ENCODE data around the gene SNX13.

Gene SNX13

GRCh38 chr7:17940302-17940883 lies at the start of gene SNX13:
TSS of gene SNX13 (minus strand) at chr7:17940494. CDS start at chr7:17940295, 199 bp downstream.
- peak; percentile 96 for TF ChIP-seq POLR2A (IDR thresholded peaks at IDR 0.05; ENCODE audit: low read depth, low read length)
- peak; percentile 52 for FAIRE-seq
- peak; percentile 92 for DNase-seq (ENCODE audit: insufficient read length, low spot score)

DNA sequence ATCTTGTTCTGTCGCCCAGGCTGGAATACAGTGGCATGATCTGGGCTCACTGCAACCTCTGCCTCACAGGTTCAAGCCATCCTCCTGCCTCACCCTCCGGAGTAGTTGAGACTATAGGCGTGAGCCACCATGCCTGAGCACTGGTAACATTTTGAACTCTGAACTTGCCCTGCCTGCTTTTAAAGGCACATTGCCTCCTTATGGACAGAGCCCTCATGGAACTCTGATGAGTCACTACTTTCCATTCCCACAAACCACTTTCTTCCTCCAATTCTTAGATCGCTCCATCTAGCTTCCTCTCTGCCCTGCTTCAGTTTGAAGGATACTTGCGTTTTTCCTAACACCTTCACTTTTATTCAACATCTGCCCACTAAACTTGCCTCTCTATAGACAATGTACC lies 49.3 kb upstream of the SNX13 start:
- peak; percentile 15 for DNase-seq (ENCODE audit: insufficient read length, low spot score)
- FAIRE-seq, result no peak
- TF ChIP-seq POLR2A (IDR thresholded peaks at IDR 0.05; ENCODE audit: low read depth, low read length), result no peak

DNA sequence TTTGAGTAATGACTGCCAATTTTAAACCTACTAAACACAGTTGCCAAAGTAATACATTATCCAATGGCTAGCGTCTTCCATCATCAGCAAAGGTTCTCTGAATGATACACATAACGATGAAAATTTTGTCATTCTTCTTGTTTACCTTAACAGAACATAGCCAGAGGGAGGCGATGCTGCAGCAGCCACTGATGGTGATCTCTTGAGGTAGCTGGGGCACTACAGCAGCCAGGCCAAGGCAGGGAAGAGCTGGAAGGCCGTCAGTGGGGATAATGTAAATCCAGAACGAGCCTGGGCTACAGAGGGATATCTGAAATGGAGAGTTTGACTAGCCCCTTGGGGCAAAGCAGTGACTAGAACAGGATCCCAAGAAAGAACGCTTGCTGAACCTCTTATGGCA lies 48.6 kb upstream of the SNX13 start:
- FAIRE-seq (no peak), DNase-seq (ENCODE audit: insufficient read length, low spot score) (no peak)
- TF ChIP-seq POLR2A (IDR thresholded peaks at IDR 0.05; ENCODE audit: low read depth, low read length), result no peak

- no peak for TF ChIP-seq POLR2A (IDR thresholded peaks at IDR 0.05; ENCODE audit: low read depth, low read length)
- no peak for FAIRE-seq
Measured at GRCh38 chr7:17988141-17988540, 47.8 kb upstream of the SNX13 start.

GRCh38 chr7:17986851-17987250 lies 46.6 kb upstream of the SNX13 start:
- DNase-seq (ENCODE audit: insufficient read length, low spot score) (peak; percentile 53), FAIRE-seq (peak; percentile 91)
- TF ChIP-seq POLR2A (IDR thresholded peaks at IDR 0.05; ENCODE audit: low read depth, low read length), result no peak

More at GRCh38 chr7:17988141-17988540, 47.8 kb upstream of the SNX13 start:
- no peak for DNase-seq (ENCODE audit: insufficient read length, low spot score)

DNA sequence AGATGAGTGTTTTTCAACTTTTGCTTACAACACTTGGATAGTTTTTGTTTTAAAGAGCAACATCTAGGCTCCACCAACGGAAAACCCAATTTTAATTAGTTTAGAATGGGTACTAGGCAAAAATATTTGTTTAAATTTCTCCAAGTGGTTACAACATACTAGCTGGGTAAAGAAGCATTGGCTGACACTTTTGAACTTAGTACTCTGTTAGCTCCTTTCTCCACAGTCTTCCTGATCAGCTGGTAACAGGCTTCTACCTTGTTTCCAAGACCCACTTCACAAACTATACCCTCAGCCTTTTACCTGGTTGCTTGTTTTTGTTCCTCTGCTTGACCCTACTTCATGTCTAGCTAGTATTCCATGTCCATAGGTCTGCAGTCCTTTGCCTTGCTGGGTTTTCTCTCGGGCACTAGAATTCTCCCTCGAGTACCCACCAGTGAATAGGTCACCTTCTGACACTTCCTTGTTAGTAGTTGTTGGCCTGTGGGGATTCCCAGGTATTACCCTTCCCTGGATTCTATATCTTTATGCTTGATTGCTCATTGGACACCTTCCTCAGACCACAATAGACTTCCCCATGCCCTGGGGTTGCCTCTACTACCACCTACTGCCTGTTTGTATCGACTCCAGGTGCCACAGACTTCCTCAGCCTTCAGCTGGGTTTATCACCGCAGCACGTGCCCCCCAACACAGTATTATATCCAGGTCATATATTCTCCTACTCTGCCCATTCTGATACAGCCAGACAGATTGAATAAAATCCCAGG lies 45.4 kb upstream of the SNX13 start:
- no peak for DNase-seq (ENCODE audit: insufficient read length, low spot score)
- TF ChIP-seq POLR2A (IDR thresholded peaks at IDR 0.05; ENCODE audit: low read depth, low read length), result no peak
- no peak for FAIRE-seq

DNA sequence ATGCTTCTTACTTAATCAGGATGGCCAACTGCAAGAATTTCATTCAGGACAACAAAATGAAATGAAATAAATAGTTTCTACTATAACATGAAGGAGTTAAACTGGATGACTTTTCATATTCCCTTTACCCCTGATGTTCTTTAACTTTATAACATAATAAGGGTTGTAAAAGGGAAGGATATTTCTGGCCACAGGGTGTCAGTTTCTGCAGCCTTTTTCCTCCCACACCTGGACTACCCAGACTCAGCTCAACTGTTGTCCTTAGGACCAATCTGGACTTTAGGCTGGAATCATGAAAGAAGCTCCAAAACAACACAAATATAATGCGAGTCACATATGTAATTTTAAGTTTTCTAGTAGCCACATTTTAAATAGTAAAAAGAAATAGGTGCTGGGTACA lies 44.0 kb upstream of the SNX13 start:
- DNase-seq (ENCODE audit: insufficient read length, low spot score), result no peak
- FAIRE-seq, result no peak

GRCh38 chr7:17983221-17984062 lies 43.1 kb upstream of the SNX13 start:
- FAIRE-seq (no peak), DNase-seq (ENCODE audit: insufficient read length, low spot score) (no peak)
- no peak for TF ChIP-seq POLR2A (IDR thresholded peaks at IDR 0.05; ENCODE audit: low read depth, low read length)

More for the DNA sequence above, 44.0 kb upstream of the SNX13 start:
- no peak for TF ChIP-seq POLR2A (IDR thresholded peaks at IDR 0.05; ENCODE audit: low read depth, low read length)

DNA sequence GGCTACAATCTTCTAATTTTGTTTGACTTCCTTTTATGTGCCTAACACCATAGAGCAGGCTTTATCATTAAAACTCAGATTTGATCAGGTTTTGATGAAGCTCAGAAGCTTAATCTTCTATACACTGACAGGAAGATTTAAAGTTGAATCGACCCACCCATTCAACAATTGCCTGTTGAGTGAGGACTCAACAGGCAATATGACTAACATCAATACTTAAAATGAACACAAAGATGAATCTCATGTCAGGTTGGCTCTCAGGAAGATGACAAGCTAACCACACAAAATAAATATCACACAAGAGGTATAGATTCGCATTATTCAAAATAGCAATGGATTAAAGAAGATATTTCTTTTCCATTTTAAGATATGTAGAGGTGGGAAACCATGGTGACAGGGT lies 36.7 kb upstream of the SNX13 start:
- DNase-seq (ENCODE audit: insufficient read length, low spot score) (no peak), FAIRE-seq (no peak)
- TF ChIP-seq POLR2A (IDR thresholded peaks at IDR 0.05; ENCODE audit: low read depth, low read length), result no peak

DNA sequence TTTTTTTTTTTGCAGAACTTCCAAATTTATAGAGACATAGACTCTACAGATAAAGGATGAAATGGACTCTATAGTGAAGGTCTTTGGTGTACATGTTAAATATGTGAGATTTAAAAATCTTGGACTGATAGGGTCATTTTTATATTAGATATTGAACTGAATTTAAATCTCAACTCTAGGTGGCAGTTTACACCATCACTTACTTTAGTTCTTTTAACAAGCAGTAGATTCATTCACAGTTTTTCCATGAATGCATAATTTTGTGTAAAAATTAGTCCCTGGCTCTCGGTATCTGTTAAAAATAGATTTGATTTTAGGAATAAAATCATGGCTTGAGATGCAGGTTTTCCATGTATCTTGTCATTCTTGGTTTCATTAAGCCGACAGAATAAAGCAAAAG lies 31.1 kb upstream of the SNX13 start:
- TF ChIP-seq POLR2A (IDR thresholded peaks at IDR 0.05; ENCODE audit: low read depth, low read length), result no peak
- DNase-seq (ENCODE audit: insufficient read length, low spot score), result no peak
- no peak for FAIRE-seq

GRCh38 chr7:17968791-17969715 lies 28.8 kb upstream of the SNX13 start:
- no peak for TF ChIP-seq POLR2A (IDR thresholded peaks at IDR 0.05; ENCODE audit: low read depth, low read length)
- DNase-seq (ENCODE audit: insufficient read length, low spot score), result no peak
- no peak for FAIRE-seq

GRCh38 chr7:17966706-17967105 lies 26.4 kb upstream of the SNX13 start:
- no peak for FAIRE-seq
- DNase-seq (ENCODE audit: insufficient read length, low spot score), result no peak
- TF ChIP-seq POLR2A (IDR thresholded peaks at IDR 0.05; ENCODE audit: low read depth, low read length), result no peak

DNA sequence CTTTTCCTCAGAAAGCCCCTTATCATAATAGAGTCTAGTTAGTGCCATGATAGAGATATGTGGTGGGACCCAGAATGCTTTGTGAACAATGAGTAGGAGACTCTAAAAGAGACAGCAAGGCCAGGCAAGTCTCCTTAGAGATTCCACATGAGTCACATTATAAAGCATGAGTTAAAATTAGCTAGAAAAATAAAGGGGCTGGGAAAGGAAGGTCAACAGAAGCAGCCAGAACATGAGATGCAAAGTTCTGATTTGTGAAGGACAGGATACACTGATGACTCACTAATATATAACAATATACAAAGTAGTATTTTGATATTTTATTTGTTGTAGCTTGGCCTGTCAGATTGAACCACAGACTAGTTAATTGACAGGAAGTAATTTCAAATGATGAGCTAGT lies 25.3 kb upstream of the SNX13 start:
- TF ChIP-seq POLR2A (IDR thresholded peaks at IDR 0.05; ENCODE audit: low read depth, low read length), result no peak
- no peak for FAIRE-seq
- DNase-seq (ENCODE audit: insufficient read length, low spot score), result no peak

All from H54 (cell line).